H1 (cell line): ENCODE data around the gene NTS. TPM values are rescaled to one million over a fixed set of nuclear protein-coding genes. Genes with fewer than 3 reads are reported as not detected.

ENCODE experiments used
- CTCF ChIA-PET: fragments of 300-600 bp; sonication (Branson Sonifier 250); formaldehyde crosslinking; loops from one replicate; lab custom pipeline; 2021; ENCODE audit not compliant: partially characterized antibody; lab: Charles Lee
- POLR2A ChIA-PET: fragments of 300-600 bp; sonication (Branson Sonifier 250); formaldehyde crosslinking; loops from one replicate; lab custom pipeline; 2021; ENCODE audit warnings: inconsistent platforms; ENCODE audit not compliant: partially characterized antibody; lab: Charles Lee
- DNase-seq, 2 experiments: peaks; one replicate each; pipeline versions ENCODE4 v3.0.0 to v3.0.0-alpha.2; 2010 to 2022; ENCODE audit warnings: low spot score in 2 of 2, low read depth in 1 of 2, mixed read lengths in 1 of 2
- FAIRE-seq: peaks from 2 replicates; lab custom pipeline; 2011; peaks lifted over from hg19 to GRCh38; lab: Jason Lieb, UNC
- H2AFZ ChIP-seq: 2 replicates; pipeline ENCODE4 v1.8.1; 2012; ENCODE audit warnings: low read length, inconsistent platforms
- H2AK5ac ChIP-seq: 2 replicates; pipeline ENCODE4 v1.6.1; 2013; ENCODE audit warnings: low read depth, low read length
- H2BK120ac ChIP-seq: replicated peaks from 2 replicates; pipeline ENCODE3; 2013; ENCODE audit warnings: low read depth, low read length, inconsistent platforms
- H2BK12ac ChIP-seq: 2 replicates; pipeline ENCODE4 v1.6.1; 2013; ENCODE audit warnings: low read depth, low read length
- H2BK15ac ChIP-seq: 2 replicates; pipeline ENCODE4 v1.6.1; 2013; ENCODE audit warnings: low read length
- H2BK20ac ChIP-seq: 2 replicates; pipeline ENCODE4 v1.6.1; 2013; ENCODE audit warnings: low read length
- H2BK5ac ChIP-seq: 2 replicates; pipeline ENCODE4 v1.6.1; 2013; ENCODE audit warnings: low read depth, low read length
- H3K14ac ChIP-seq: 2 replicates; pipeline ENCODE4 v1.6.1; 2013; ENCODE audit warnings: inconsistent platforms; ENCODE audit not compliant: insufficient read length
- H3K18ac ChIP-seq: 2 replicates; pipeline ENCODE4 v1.6.1; 2013; ENCODE audit warnings: low read length; ENCODE audit errors: extremely low read depth
- H3K23ac ChIP-seq: 2 replicates; pipeline ENCODE4 v1.6.1; 2013; ENCODE audit warnings: inconsistent platforms; ENCODE audit not compliant: insufficient read length
- H3K23me2 ChIP-seq: 2 replicates; pipeline ENCODE4 v1.6.1; 2013; ENCODE audit warnings: low read depth, low read length
- H3K27ac ChIP-seq: 2 replicates; pipeline ENCODE4 v1.6.1; 2011; ENCODE audit warnings: low read depth, low read length, inconsistent platforms
- H3K27me3 ChIP-seq, 4 experiments: replicated peaks in 1 of 4; 1 replicate in 1 of 4; 2 replicates in 3 of 4; pipeline versions ENCODE4 v1.6.1 to v1.8.1; 2011 to 2013; ENCODE audit warnings: low read length in 3 of 4, mild to moderate bottlenecking in 3 of 4, inconsistent platforms in 2 of 4, mixed read lengths in 2 of 4, moderate library complexity in 1 of 4; ENCODE audit not compliant: control insufficient read depth in 3 of 4, insufficient read depth in 3 of 4; ENCODE audit errors: extremely low read depth in 1 of 4
- H3K36me3 ChIP-seq, 4 experiments: 2 replicates each; pipeline versions ENCODE4 v1.6.1 to v1.8.1; 2011 to 2013; ENCODE audit warnings: mild to moderate bottlenecking in 4 of 4, low read length in 3 of 4, moderate library complexity in 2 of 4, control low read depth in 1 of 4, inconsistent platforms in 1 of 4; ENCODE audit not compliant: insufficient read depth in 4 of 4, control insufficient read depth in 2 of 4
- H3K4ac ChIP-seq: replicated peaks from 2 replicates; pipeline ENCODE3; 2013; ENCODE audit warnings: low read length, low read depth, mixed read lengths, inconsistent platforms; ENCODE audit not compliant: insufficient read length
- H3K4me1 ChIP-seq, 4 experiments: replicated peaks in 1 of 4; 1 replicate in 1 of 4; 2 replicates in 3 of 4; pipeline versions ENCODE4 v1.6.1 to v1.8.1; 2011 to 2013; ENCODE audit warnings: low read length in 3 of 4, inconsistent platforms in 2 of 4, mixed read lengths in 1 of 4; ENCODE audit not compliant: insufficient read depth in 4 of 4, control insufficient read depth in 3 of 4
- H3K4me2 ChIP-seq, 2 experiments: 2 replicates each; pipeline versions ENCODE4 v1.6.1 to v1.8.1; 2011 to 2013; ENCODE audit warnings: low read depth in 2 of 2, low read length in 2 of 2, control low read depth in 1 of 2, inconsistent platforms in 1 of 2, mild to moderate bottlenecking in 1 of 2; ENCODE audit not compliant: insufficient read depth in 1 of 2
- H3K4me3 ChIP-seq, 4 experiments: fragments of 200-600, 300-600 bp in 1 of 4; sonication (generic), shearing (Covaris generic), sonication (Bioruptor Twin) in 1 of 4; 2 replicates each; pipeline versions ENCODE4 v1.5.1 to v1.8.1; 2011 to 2016; ENCODE audit warnings: low read length in 4 of 4, low read depth in 3 of 4, control low read depth in 2 of 4, inconsistent platforms in 2 of 4, mild to moderate bottlenecking in 2 of 4, mixed read lengths in 1 of 4, moderate library complexity in 1 of 4; ENCODE audit not compliant: insufficient read depth in 2 of 4; ENCODE audit errors: extremely low read depth in 1 of 4
- H3K56ac ChIP-seq: replicated peaks from 2 replicates; pipeline ENCODE3; 2013; ENCODE audit warnings: low read depth, mild to moderate bottlenecking, mixed read lengths, low read length, inconsistent platforms; ENCODE audit not compliant: insufficient read length
- H3K79me1 ChIP-seq: 2 replicates; pipeline ENCODE4 v1.6.1; 2013; ENCODE audit warnings: low read depth, low read length, control low read depth
- H3K79me2 ChIP-seq, 2 experiments: 2 replicates each; pipeline versions ENCODE4 v1.6.1 to v1.8.1; 2012 to 2013; ENCODE audit warnings: low read length in 2 of 2, mild to moderate bottlenecking in 2 of 2, inconsistent platforms in 1 of 2; ENCODE audit not compliant: insufficient read depth in 2 of 2, control insufficient read depth in 1 of 2
- H3K9ac ChIP-seq, 4 experiments: replicated peaks in 1 of 4; 1 replicate in 1 of 4; 2 replicates in 3 of 4; pipeline versions ENCODE4 v1.6.1 to v1.8.1; 2011 to 2013; ENCODE audit warnings: low read depth in 3 of 4, low read length in 3 of 4, control low read depth in 2 of 4, mild to moderate bottlenecking in 2 of 4, moderate library complexity in 2 of 4, inconsistent platforms in 1 of 4; ENCODE audit errors: extremely low read depth in 1 of 4
- H3K9me3 ChIP-seq, 2 experiments: 2 replicates each; pipeline versions ENCODE4 v1.6.1 to v1.8.1; 2012 to 2013; ENCODE audit warnings: mild to moderate bottlenecking in 2 of 2, moderate library complexity in 2 of 2, control low read depth in 1 of 2, inconsistent platforms in 1 of 2, low read depth in 1 of 2, low read length in 1 of 2, mixed read lengths in 1 of 2; ENCODE audit not compliant: insufficient read depth in 2 of 2
- H4K20me1 ChIP-seq, 2 experiments: replicated peaks in 1 of 2; 2 replicates each; pipeline versions ENCODE3 to v1.8.1; 2011 to 2013; ENCODE audit warnings: inconsistent platforms in 2 of 2, low read length in 2 of 2, mild to moderate bottlenecking in 1 of 2; ENCODE audit not compliant: insufficient read depth in 2 of 2, control insufficient read depth in 1 of 2
- H4K5ac ChIP-seq: 2 replicates; pipeline ENCODE4 v1.6.1; 2013; ENCODE audit warnings: low read length, low read depth, mixed read lengths, inconsistent platforms; ENCODE audit not compliant: insufficient read length
- H4K8ac ChIP-seq: 2 replicates; pipeline ENCODE4 v1.8.0; 2013; ENCODE audit warnings: mild to moderate bottlenecking, moderate library complexity, low read length, inconsistent platforms; ENCODE audit not compliant: insufficient read depth; ENCODE audit errors: extremely low read depth
- H4K91ac ChIP-seq: replicated peaks from 2 replicates; pipeline ENCODE3; 2013; ENCODE audit warnings: low read length, mixed read lengths, inconsistent platforms; ENCODE audit not compliant: insufficient read length
- CTCF ChIP-seq, 3 experiments: IDR thresholded peaks; 1 replicate in 2 of 3; 2 replicates in 1 of 3; pipeline versions ENCODE4 v1.5.1 to v1.6.1; 2011; ENCODE audit warnings: low read length in 3 of 3, mild to moderate bottlenecking in 3 of 3, inconsistent platforms in 2 of 3, low read depth in 1 of 3, moderate library complexity in 1 of 3; ENCODE audit not compliant: insufficient read depth in 1 of 3; ENCODE audit errors: control extremely low read depth in 1 of 3
- E2F6 ChIP-seq: IDR thresholded peaks from 2 replicates; pipeline ENCODE4 v1.6.1; 2012; ENCODE audit warnings: inconsistent platforms
- EGR1 ChIP-seq: IDR thresholded peaks from 2 replicates; pipeline ENCODE4 v1.6.1; 2011; ENCODE audit warnings: low read depth, low read length, borderline replicate concordance
- RAD21 ChIP-seq, 2 experiments: IDR thresholded peaks in 1 of 2; conservative IDR thresholded peaks in 1 of 2; 2 replicates each; pipeline ENCODE4 v1.6.1; 2011; ENCODE audit warnings: low read depth in 2 of 2, low read length in 2 of 2, improper control_type of control experiment in 1 of 2, inconsistent platforms in 1 of 2, mild to moderate bottlenecking in 1 of 2, moderate library complexity in 1 of 2
- SRF ChIP-seq: IDR thresholded peaks from 2 replicates; pipeline ENCODE4 v1.6.1; 2011; ENCODE audit warnings: mild to moderate bottlenecking, low read depth, low read length, moderate library complexity
- SUZ12 ChIP-seq: fragments of 200-600 bp; sonication (generic); IDR thresholded peaks from 2 replicates; pipeline ENCODE4 v1.6.1; 2012; ENCODE audit warnings: mild to moderate bottlenecking, inconsistent platforms, low read length, moderate library complexity, mixed read lengths
- WGBS, 2 experiments: shearing (Covaris generic) in 1 of 2; methylation state at CpG; one replicate each; pipeline versions ENCODE4 v1.1.6 to v1.1.7; 2013 to 2015; ENCODE audit warnings: low lambda C conversion rate in 2 of 2, mixed read lengths in 2 of 2, inconsistent platforms in 1 of 2, low coverage in 1 of 2, missing lambda C conversion rate in 1 of 2; ENCODE audit not compliant: insufficient replicate concordance in 2 of 2, insufficient coverage in 1 of 2, insufficient read length in 1 of 2; ENCODE audit errors: extremely low coverage in 1 of 2, missing lambda C conversion rate in 1 of 2; 5-methylcytosine and 5-hydroxymethylcytosine counted together
- polyA plus RNA-seq, 7 experiments: library from polyadenylated mRNA; depleted of rRNA in 3 of 7; stranded (reverse) in 5 of 7; unstranded in 2 of 7; fragments of >200 nt in 5 of 7; fragments of 200-250 nt in 2 of 7; gene quantifications; 1 replicate in 5 of 7; 2 replicates in 1 of 7; 4 replicates in 1 of 7; pipeline versions ENCODE4 v1.2.1 to v1.2.3, GENCODE V29; 2011 to 2013; ENCODE audit warnings: missing spikeins in 2 of 7, mixed read lengths in 2 of 7
- total RNA-seq: library from RNA; stranded (reverse); fragmentation: NEBNext Ultra II Directional; extraction: Animal tissue kit (Norgen Biotek cat#: 25700); gene quantifications from 2 replicates; pipeline ENCODE4 v1.2.1, GENCODE V29; 2021

The NTS gene
- total and polyA plus RNA-seq, 2 of the 8 experiments (the other 6 are each of a cell fraction or from before 2014, with no cell fraction given) = 17.0 to 36.6 TPM

- Histone ChIP-seq H2BK5ac (no peak overlapping the region), H3K9me3 (no peaks in the 10 kb centered on the region), H3K18ac (no peak overlapping the region), H4K91ac (no peak overlapping the region), H4K8ac (no peak overlapping the region), H3K23ac (no peak overlapping the region), H2BK20ac (no peak overlapping the region), H4K20me1 (no peaks in the 10 kb centered on the region), H3K23me2 (no peaks in the 10 kb centered on the region), H3K27ac (no peak overlapping the region), H3K4ac (no peak overlapping the region), H2BK12ac (no peak overlapping the region), H3K14ac (no peak overlapping the region), H3K56ac (no peak overlapping the region), H2BK15ac (no peak overlapping the region), H3K4me3 (no peak overlapping the region), H4K5ac (no peak overlapping the region)
- FAIRE-seq (peak; percentile 72), DNase-seq (no peak)
- 48% methylated on average over 5 of the region's 5 CpGs; no CpG with 5 or more reads in 1 of the 2 experiments for WGBS, 2 experiments
- TF ChIP-seq E2F6 (no peak), RAD21 (IDR thresholded peaks at IDR 0.05 in 1 of 2, conservative IDR thresholded peaks at IDR 0.05 in 1 of 2; ENCODE audit: low read depth in 2 of 2, low read length in 2 of 2) (peak; percentile 82 to 83), EGR1 (no peak), CTCF (IDR thresholded peaks at IDR 0.05; ENCODE audit: control extremely low read depth in 1 of 3, insufficient read depth in 1 of 3, low read depth in 1 of 3, low read length in 3 of 3) (peak in 2 of 3 experiments; percentile 65 to 75; a peak in 3 of 4 replicates), SRF (no peak), SUZ12 (no peak)
- TF ChIP-seq, all 59 proteins: peak for 2
- H3K27me3 ChIP-seq = no peaks in the 10 kb centered on the region
- no peaks in the 10 kb centered on the region for H3K79me1 ChIP-seq
- no peak overlapping the region for H3K4me2 ChIP-seq
- ChIA-PET CTCF (interaction anchor here (0.6 to 4.2 kb wide), 93 partner anchors 9 to 789 kb away, joined by 3 to 58 read pairs (median 4); partner anchors contain the start of gene RASSF9), POLR2A (no interaction called here)
- no peaks in the 10 kb centered on the region for H3K36me3 ChIP-seq
- no peaks in the 10 kb centered on the region for H3K79me2 ChIP-seq
- H2AK5ac ChIP-seq = no peak overlapping the region
- H2AFZ ChIP-seq = no peak overlapping the region
- H3K4me1 ChIP-seq = peaks cover 0 to 2% (median 0%) of the 10 kb centered on the region in 4 experiments; a peak in 1 of 7 replicates
- no peak overlapping the region for H3K9ac ChIP-seq
- H2BK120ac ChIP-seq = no peak overlapping the region
Observed at GRCh38 chr12:85866986-85867776, 6.9 kb upstream of the NTS start.
